A204.1 (cell line): ENCODE data around the gene TLE6.
"Not testable (repeated sequence)": the region's sequence is repeated elsewhere in the genome, so short reads cannot be mapped to it uniquely, and the experiment has no call there.

Source experiments
- FAIRE-seq: peaks from 2 replicates; lab custom pipeline; 2012; peaks lifted over from hg19 to GRCh38; lab: Jason Lieb, UNC

The TLE6 gene

GRCh38 chr19:3029065-3029923 is 51.9 kb downstream of the TLE6 start, which contains the start of gene TLE2:
Gene TLE2, minus strand, starts transcription at chr19:3029280. Its CDS starts 376 bp downstream, at chr19:3028904.
- no peak for FAIRE-seq

GRCh38 chr19:3031607-3031867 is 54.2 kb downstream of the TLE6 start:
- FAIRE-seq: no peak

- FAIRE-seq: no peak
Measured at GRCh38 chr19:3033595-3034405, 56.4 kb downstream of the TLE6 start.

GRCh38 chr19:3034406-3034655 is 57.0 kb downstream of the TLE6 start:
- no peak for FAIRE-seq

- no peak for FAIRE-seq
Measured at GRCh38 chr19:3034656-3035541, 57.5 kb downstream of the TLE6 start.

- peak; percentile 99 for FAIRE-seq
Measured at GRCh38 chr19:3035542-3036118, 58.3 kb downstream of the TLE6 start.

- peak; percentile 47 for FAIRE-seq
Measured at GRCh38 chr19:3036119-3036976, 59.0 kb downstream of the TLE6 start.

GRCh38 chr19:3036977-3037544 is 59.7 kb downstream of the TLE6 start:
- FAIRE-seq: not testable (repeated sequence)

GRCh38 chr19:3038214-3038613 is 60.9 kb downstream of the TLE6 start:
- no peak for FAIRE-seq

- FAIRE-seq: no peak
Measured at GRCh38 chr19:3039125-3039524, 61.8 kb downstream of the TLE6 start.

GRCh38 chr19:3039641-3040077 is 62.3 kb downstream of the TLE6 start:
- FAIRE-seq: no peak

- no peak for FAIRE-seq
Measured at GRCh38 chr19:3041327-3041726, 64.0 kb downstream of the TLE6 start.

- FAIRE-seq: no peak
Measured at GRCh38 chr19:3041761-3042620, 64.6 kb downstream of the TLE6 start.

- FAIRE-seq: no peak
Measured at GRCh38 chr19:3042621-3043267, 65.4 kb downstream of the TLE6 start.
